Measurements from ENCODE around the gene KRTAP24-1. TPM values are rescaled to one million over a fixed set of nuclear protein-coding genes. Genes with fewer than 3 reads are reported as not detected.

The KRTAP24-1 gene
- total and polyA plus RNA-seq, 9 of the 15 experiments (the other 6 are each of a cell fraction or from before 2014, with no cell fraction given), result not detected

DNA sequence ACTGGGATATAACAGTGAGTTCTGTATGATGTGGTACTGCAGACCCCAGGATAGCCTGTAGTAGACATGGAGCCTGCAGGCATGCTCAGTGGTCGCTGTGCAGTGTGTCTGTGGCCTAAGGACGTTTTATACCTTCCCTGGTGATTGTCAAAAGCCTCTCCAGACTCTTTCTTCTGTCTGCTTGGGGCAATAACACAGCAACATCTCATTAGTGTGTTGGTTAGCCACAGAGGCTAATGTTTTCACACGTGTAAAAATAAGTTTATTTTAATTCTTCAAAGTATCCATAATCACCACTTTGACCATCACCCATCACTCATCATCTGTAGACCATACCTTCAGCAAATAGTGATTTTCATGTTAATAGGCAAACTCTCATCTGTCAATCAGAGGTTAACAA is at the start of gene KRTAP24-1 (continued):
- TF ChIP-seq, protein P1, sequence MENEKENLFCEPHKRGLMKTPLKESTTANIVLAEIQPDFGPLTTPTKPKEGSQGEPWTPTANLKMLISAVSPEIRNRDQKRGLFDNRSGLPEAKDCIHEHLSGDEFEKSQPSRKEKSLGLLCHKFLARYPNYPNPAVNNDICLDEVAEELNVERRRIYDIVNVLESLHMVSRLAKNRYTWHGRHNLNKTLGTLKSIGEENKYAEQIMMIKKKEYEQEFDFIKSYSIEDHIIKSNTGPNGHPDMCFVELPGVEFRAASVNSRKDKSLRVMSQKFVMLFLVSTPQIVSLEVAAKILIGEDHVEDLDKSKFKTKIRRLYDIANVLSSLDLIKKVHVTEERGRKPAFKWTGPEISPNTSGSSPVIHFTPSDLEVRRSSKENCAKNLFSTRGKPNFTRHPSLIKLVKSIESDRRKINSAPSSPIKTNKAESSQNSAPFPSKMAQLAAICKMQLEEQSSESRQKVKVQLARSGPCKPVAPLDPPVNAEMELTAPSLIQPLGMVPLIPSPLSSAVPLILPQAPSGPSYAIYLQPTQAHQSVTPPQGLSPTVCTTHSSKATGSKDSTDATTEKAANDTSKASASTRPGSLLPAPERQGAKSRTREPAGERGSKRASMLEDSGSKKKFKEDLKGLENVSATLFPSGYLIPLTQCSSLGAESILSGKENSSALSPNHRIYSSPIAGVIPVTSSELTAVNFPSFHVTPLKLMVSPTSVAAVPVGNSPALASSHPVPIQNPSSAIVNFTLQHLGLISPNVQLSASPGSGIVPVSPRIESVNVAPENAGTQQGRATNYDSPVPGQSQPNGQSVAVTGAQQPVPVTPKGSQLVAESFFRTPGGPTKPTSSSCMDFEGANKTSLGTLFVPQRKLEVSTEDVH (IDR thresholded peaks at IDR 0.05; ENCODE audit: low read depth, partially characterized antibody), result no peak

DNA sequence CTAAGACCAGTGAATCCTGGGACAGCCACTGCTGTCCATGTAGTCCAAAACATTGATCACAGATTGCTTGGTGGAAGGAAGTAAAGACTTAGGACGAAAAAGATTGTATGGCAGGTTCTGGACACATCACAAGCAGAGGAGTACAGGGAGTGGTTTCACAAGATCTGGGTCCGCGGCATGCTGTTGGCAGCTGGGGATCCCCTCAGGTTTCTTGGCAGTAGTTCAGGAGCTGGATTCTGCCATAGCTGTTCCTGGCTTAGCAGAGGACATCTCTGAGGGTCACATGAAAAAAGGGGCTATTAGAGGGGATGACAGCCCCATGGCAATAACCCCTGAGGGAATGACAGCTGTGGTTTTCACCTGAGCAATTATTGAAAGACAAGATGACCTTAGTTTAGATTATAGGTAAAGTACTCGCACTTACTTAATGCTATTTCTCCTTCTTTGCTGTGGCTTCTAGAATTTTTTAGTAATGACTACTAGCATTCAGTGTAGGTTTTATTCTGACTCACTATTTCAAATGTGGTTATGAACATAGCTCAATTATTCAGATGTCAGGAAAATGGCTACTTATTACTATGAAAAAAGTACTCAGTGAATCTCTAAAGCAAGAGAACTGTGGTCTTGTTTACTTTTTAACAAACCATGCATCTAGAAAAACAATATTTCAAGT is 46.6 kb upstream of the KRTAP24-1 start:
- intact Hi-C loops (cut with micrococcal nuclease), result no loop called here
- ChIA-PET POLR2A (no interaction called here), CTCF (ENCODE audit: low intra/inter-chr PET ratio) (no interaction called here)
- Histone ChIP-seq H3K79me2 (ENCODE audit: control insufficient read depth, insufficient read depth, low read length) (no peaks in the 10 kb centered on the region), H4K20me1 (replicated peaks; ENCODE audit: control insufficient read depth, insufficient read depth, low read length) (no peaks in the 10 kb centered on the region), H3K36me3 (ENCODE audit: control insufficient read depth, insufficient read depth, low read length) (no peaks in the 10 kb centered on the region), H3K9ac (ENCODE audit: insufficient read depth in 1 of 2, low read depth in 2 of 2, low read length in 2 of 2) (no peak overlapping the region), H3K4me1 (replicated peaks in 1 of 2; ENCODE audit: control insufficient read depth in 2 of 2, insufficient read depth in 2 of 2, low read length in 2 of 2) (no peaks in the 10 kb centered on the region), H2AFZ (ENCODE audit: low read depth, low read length) (no peak overlapping the region), H3K9me3 (replicated peaks; ENCODE audit: control insufficient read depth, insufficient read depth, low read depth, low read length) (no peaks in the 10 kb centered on the region), H3K27ac (ENCODE audit: extremely low read depth, low read depth, low read length) (no peak overlapping the region), H3K4me2 (ENCODE audit: insufficient read depth, low read length) (no peak overlapping the region), H3K4me3 (no peak overlapping the region), H3K9me1 (ENCODE audit: control insufficient read depth, insufficient read depth, low read length) (no peaks in the 10 kb centered on the region), H3K27me3 (ENCODE audit: control insufficient read depth in 2 of 2, insufficient read depth in 2 of 2, low read length in 2 of 2) (no peaks in the 10 kb centered on the region)
- TF ChIP-seq MEIS2 (IDR thresholded peaks at IDR 0.05; ENCODE audit: partially characterized antibody), result no peak
- 0% methylated on average over 4 of the region's 4 CpGs for WGBS (ENCODE audit: insufficient coverage, low coverage, missing lambda C conversion rate)
- DNase-seq (ENCODE audit: extremely low read depth in 1 of 4, low spot score in 3 of 4), result no peak
- no peak for FAIRE-seq
- no peak for ATAC-seq
- in situ Hi-C loops (cut with MboI), result no loop called here
- no TSS peak for BruUV-seq (replicated peaks)

Measured in K562 (cell line).